A673 (cell line): ENCODE measurements around the gene NHS.

Experiments
- CTCF ChIP-seq: fragments of 300-800, 200-600 bp; sonication (generic); conservative IDR thresholded peaks from 2 replicates; pipeline ENCODE4 v1.5.1; 2017; ENCODE audit warnings: low read depth, mild to moderate bottlenecking, antibody characterized with exemption, low read length, moderate library complexity, mixed read lengths
- EZH2 ChIP-seq: fragments of 200-600 bp; sonication (generic); IDR thresholded peaks from 2 replicates; pipeline ENCODE4 v1.6.1; 2017; ENCODE audit warnings: borderline replicate concordance, low read depth, mild to moderate bottlenecking, mixed read lengths, antibody characterized with exemption, low read length; ENCODE audit not compliant: poor library complexity, severe bottlenecking

DNA sequence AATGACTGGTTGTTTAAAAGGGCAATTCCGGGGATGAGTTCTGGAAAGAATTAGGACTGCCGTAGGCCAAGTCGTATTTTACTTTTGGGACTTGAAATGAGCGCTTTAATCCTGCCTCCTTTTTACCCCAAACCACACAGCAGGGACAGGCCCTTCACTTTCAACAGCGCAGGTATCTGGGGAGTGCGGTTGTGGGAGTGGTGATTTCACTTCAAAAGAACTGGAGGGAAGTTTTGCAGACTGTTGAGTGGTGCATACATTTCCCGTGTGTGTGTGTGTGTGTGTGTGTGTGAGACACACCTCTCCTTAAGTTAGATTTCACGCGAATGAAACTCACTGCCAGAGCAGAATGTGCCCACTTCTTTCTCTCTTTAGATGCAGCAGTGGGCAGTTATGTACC lies 2.8 kb downstream of the NHS start:
- TF ChIP-seq CTCF, result no peak
- no peak for TF ChIP-seq EZH2
